Middle frontal gyrus (tissue), 1 donor: ENCODE data around the gene OR2T3.
"Not testable (repeated sequence)": the region's sequence is repeated elsewhere in the genome, so short reads cannot be mapped to it uniquely, and the experiment has no call there.

Experiments used
- DNase-seq: peaks from one replicate; pipeline ENCODE4 v3.0.0-alpha.2; 2015; ENCODE audit warnings: low spot score; ENCODE audit errors: extremely low spot score

Gene OR2T3

GRCh38 chr1:248471154-248471553, 2.0 kb upstream of the OR2T3 start:
- no peak for DNase-seq

GRCh38 chr1:248472111-248472510, 1.0 kb upstream of the OR2T3 start:
- DNase-seq: not testable (repeated sequence)

DNA sequence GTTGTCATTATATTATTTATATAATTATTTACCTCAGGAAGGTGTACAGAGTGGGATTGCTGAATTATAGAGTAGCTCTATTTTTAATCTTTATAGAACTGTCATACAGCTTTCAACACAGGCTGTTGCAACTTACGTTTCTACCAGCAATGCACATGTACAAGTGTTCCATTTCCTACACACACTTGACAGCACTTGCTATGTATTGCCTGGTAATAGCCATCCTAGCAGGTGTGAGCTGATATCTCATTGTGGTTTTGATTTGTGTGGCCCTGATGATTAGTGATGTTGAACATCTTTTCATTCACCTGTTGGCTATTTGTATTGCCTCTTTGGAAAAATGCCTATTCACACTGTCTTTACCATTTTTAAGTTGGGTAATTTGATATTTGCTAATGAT, 2.5 kb downstream of the OR2T3 start:
- not testable (repeated sequence) for DNase-seq

DNA sequence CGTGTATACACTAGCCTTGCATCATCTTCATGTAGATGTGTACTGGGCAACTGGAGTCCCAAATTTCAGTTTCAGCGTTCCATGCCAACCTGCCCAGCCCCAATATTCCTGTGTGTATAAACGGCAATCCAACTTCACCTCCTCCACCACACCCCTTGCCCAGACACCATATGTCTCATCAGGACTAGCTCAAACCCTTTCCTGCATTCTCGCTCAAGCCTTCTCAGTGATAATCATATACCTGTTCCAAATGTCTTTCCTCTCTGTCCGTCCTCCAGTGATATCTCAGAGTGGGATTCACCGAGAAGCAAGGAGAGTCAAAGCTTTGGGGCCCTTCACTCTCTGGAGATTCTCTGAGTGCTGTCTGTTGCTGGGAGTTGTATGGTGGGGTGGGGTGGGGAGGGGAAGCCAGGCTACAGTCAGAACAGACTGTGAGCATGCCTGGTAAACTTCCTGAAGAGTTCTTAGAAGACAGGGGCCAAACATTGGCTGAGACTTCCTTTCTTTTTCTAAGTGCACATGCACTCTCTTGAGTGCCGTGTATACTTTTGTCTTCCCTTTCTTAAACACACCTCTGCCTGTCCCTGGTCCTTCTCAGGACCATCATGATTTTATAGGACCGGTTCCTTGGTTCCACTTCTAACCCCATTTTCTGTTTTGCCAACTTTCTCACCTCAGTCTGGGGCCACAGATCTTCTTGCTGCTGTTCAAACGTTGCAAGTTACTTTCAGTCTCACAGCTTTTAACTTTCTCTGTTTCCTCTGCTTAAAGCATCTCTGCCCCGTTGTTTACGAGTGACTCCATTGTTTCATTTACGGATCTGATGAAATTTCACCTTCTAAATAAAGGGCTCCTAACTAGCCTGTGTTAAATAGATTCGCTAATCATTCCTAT, 8.8 kb downstream of the OR2T3 start:
- DNase-seq: not testable (repeated sequence)

DNA sequence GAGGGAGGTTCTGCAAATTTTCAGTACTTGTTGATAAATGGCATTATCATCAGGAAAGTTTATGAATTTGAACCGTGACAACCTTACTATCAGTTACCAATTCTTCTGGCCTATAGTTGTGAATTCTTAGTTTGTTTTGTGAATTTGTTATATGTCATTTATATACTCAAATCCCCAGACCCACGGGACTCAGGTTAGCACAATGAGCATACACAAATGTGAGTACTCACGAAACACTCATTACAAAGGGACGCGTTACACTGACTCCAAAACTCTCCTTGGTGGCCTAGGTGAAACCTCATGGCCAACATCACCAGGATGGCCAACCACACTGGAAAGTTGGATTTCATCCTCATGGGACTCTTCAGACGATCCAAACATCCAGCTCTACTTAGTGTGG, 15.1 kb downstream of the OR2T3 start, which contains the start of gene OR2T5:
Gene OR2T5, plus strand, starts transcription at position 301 of the 400 bp plus-strand sequence. Its CDS starts 0 bp downstream, at position 301.
- not testable (repeated sequence) for DNase-seq

- not testable (repeated sequence) for DNase-seq
Measured at GRCh38 chr1:248496661-248497060, 23.5 kb downstream of the OR2T3 start.

DNA sequence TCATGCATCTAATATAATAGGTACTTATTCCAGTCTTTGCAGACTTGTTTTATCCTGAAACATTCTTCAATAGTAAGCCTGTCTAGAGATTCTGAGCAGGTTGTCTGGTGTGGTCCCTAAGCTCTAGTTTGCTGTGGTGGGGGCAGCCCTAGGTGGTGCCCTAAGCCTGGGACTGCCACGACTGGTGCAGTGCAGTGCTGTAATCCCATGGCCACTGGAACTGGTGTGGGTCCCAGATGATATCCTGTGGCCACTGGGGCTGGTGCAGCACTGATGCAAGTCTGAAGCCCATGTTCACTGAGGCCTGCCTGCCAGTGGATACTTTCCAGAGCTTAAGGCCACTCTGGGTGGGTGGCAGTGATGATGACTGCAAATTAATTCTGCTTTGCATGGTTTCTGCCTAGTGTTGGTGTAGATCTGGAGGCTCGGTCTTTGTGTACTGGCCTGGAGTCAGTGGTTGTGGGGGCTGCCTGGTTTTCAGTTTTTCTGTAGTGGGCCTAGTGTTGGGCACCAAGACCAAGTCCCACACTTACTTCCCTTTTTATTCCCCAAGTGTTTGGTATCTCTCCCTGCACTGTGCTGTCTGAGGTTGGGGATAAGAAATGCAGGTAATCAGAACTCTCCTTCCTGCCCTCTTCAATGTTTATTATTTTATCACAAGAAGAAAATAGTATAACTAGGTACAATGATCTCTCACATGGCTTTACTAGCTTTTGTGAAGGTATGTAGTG, 27.3 kb downstream of the OR2T3 start:
- not testable (repeated sequence) for DNase-seq

- DNase-seq: not testable (repeated sequence)
Measured at GRCh38 chr1:248507773-248508172, 34.6 kb downstream of the OR2T3 start, which contains the start of gene OR2G6. Gene OR2G6, plus strand, starts transcription at chr1:248508073. Its CDS starts 13,574 bp downstream, at chr1:248521647.

DNA sequence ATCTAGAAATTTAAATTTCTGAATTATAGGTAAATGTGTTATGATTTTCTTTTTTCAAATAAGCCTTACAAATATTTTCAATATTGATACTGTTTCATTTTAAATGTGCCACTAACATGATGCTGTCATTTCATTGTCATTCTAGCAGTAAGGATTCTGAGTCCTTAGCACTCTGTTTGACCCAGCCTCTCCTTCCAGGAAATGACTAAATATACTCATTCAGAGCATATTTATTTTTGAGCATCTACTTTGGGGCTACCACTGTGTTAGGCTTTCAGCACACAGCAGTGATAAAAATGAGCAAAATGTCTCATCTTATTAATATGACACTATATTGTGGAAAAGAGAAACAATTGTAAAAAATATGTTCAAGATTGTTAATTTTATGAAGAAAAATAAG, 37.1 kb downstream of the OR2T3 start:
- DNase-seq: not testable (repeated sequence)

DNA sequence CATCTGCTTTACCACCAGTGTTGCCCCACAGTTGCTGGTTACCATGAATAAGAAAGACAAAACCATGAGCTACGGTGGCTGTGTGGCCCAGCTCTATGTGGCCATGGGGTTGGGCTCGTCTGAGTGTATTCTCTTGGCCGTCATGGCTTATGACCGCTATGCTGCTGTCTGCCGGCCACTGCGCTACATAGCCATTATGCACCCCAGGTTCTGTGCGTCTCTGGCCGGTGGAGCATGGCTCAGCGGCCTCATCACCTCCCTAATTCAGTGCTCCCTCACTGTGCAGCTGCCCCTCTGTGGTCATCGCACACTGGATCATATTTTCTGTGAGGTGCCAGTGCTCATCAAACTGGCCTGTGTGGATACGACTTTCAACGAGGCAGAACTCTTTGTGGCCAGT, 48.7 kb downstream of the OR2T3 start:
- DNase-seq: no peak
